GM23338 (cell line): Measurements from ENCODE around the gene AKAP13. TPM values are rescaled to one million over a fixed set of nuclear protein-coding genes. Genes with fewer than 3 reads are reported as not detected.

Experiments used
- ATAC-seq: fragments of 200-7000 bp; cut with Tn5 transposase; 3 replicates; pipeline ENCODE4 v1.9.1; 2020
- DNase-seq: peaks from one replicate; pipeline ENCODE4 v3.0.0-alpha.2; 2015; ENCODE audit warnings: low spot score
- H2AFZ ChIP-seq: fragments of 200-600 bp; sonication (generic); 2 replicates; pipeline ENCODE4 v1.8.0; 2016; ENCODE audit warnings: antibody characterized with exemption, mild to moderate bottlenecking, moderate library complexity
- H3F3A ChIP-seq: fragments of 200-600 bp; sonication (generic); replicated peaks from 2 replicates; pipeline ENCODE4 v1.8.0; 2017; ENCODE audit warnings: antibody characterized with exemption, mixed run types, low read depth
- H3K27ac ChIP-seq: fragments of 200-600 bp; sonication (generic); 2 replicates; pipeline ENCODE4 v1.6.1; 2016; ENCODE audit warnings: low read depth
- H3K27me3 ChIP-seq: fragments of 200-600 bp; sonication (generic); 2 replicates; pipeline ENCODE4 v1.8.0; 2016; ENCODE audit warnings: mild to moderate bottlenecking, mixed run types, moderate library complexity; ENCODE audit not compliant: insufficient read depth
- H3K36me3 ChIP-seq: fragments of 200-600 bp; sonication (generic); 2 replicates; pipeline ENCODE4 v1.8.0; 2016; ENCODE audit warnings: mild to moderate bottlenecking; ENCODE audit not compliant: insufficient read depth
- H3K4me1 ChIP-seq: fragments of 200-600 bp; sonication (generic); 2 replicates; pipeline ENCODE4 v1.8.0; 2016; ENCODE audit warnings: mild to moderate bottlenecking, moderate library complexity; ENCODE audit not compliant: insufficient read depth
- H3K4me2 ChIP-seq: fragments of 200-600 bp; sonication (generic); 2 replicates; pipeline ENCODE4 v1.7.1; 2017; ENCODE audit warnings: mixed run types
- H3K4me3 ChIP-seq: fragments of 200-600 bp; sonication (generic); 2 replicates; pipeline ENCODE4 v1.6.1; 2016; ENCODE audit warnings: mixed run types
- H3K79me2 ChIP-seq: fragments of 200-600 bp; sonication (generic); replicated peaks from 2 replicates; pipeline ENCODE4 v1.8.0; 2017; ENCODE audit warnings: mild to moderate bottlenecking; ENCODE audit not compliant: insufficient read depth
- H3K9me2 ChIP-seq: fragments of 200-600 bp; sonication (generic); 2 replicates; pipeline ENCODE4 v1.8.0; 2017; ENCODE audit not compliant: insufficient read depth
- H4K20me1 ChIP-seq: fragments of 200-600 bp; sonication (generic); replicated peaks from 2 replicates; pipeline ENCODE4 v1.8.0; 2017; ENCODE audit warnings: mild to moderate bottlenecking; ENCODE audit not compliant: insufficient read depth
- H3K27ac Mint-ChIP-seq: 2 replicates; pipeline ENCODE4 v1.8.0; 2020; ENCODE audit warnings: inconsistent platforms, mild to moderate bottlenecking, moderate library complexity, mixed read lengths
- H3K27me3 Mint-ChIP-seq: 3 replicates; pipeline ENCODE4 v1.8.0; 2022; ENCODE audit warnings: low read depth, mild to moderate bottlenecking, moderate library complexity, mixed read lengths, inconsistent platforms; ENCODE audit not compliant: insufficient read depth, poor library complexity
- H3K36me3 Mint-ChIP-seq: 3 replicates; pipeline ENCODE4 v1.8.0; 2021; ENCODE audit warnings: low read depth, mild to moderate bottlenecking, inconsistent platforms, moderate library complexity, mixed read lengths
- H3K4me1 Mint-ChIP-seq: 3 replicates; pipeline ENCODE4 v1.8.0; 2020; ENCODE audit warnings: mild to moderate bottlenecking, inconsistent platforms, mixed read lengths
- H3K4me3 Mint-ChIP-seq: 3 replicates; pipeline ENCODE4 v1.8.0; 2021; ENCODE audit warnings: moderate library complexity, mild to moderate bottlenecking, inconsistent platforms, mixed read lengths
- H3K9me3 Mint-ChIP-seq: 3 replicates; pipeline ENCODE4 v1.8.0; 2020; ENCODE audit warnings: moderate library complexity, mild to moderate bottlenecking, inconsistent platforms, mixed read lengths
- CREB1 ChIP-seq: fragments of 250-450 bp; sonication (Bioruptor Pico); IDR thresholded peaks from 2 replicates; pipeline ENCODE4 v1.5.0; 2020; ENCODE audit warnings: low read depth, mild to moderate bottlenecking, moderate library complexity
- EZH2 ChIP-seq: fragments of 200-600 bp; sonication (generic); IDR thresholded peaks from one replicate; pipeline ENCODE4 v1.8.0; 2017; ENCODE audit warnings: antibody characterized with exemption, mild to moderate bottlenecking, low read depth; ENCODE audit not compliant: unreplicated experiment
- EZH2phosphoT487 ChIP-seq: fragments of 200-600 bp; sonication (generic); IDR thresholded peaks from one replicate; pipeline ENCODE4 v1.8.1; 2018; ENCODE audit warnings: antibody characterized with exemption; ENCODE audit not compliant: unreplicated experiment
- JUNB ChIP-seq: IDR thresholded peaks from one replicate; pipeline ENCODE4 v1.6.1; 2016; ENCODE audit warnings: antibody characterized with exemption; ENCODE audit not compliant: unreplicated experiment
- NANOG ChIP-seq: IDR thresholded peaks from 2 replicates; pipeline ENCODE4 v1.6.1; 2016; ENCODE audit warnings: antibody characterized with exemption, borderline replicate concordance
- POLR2AphosphoS5 ChIP-seq: IDR thresholded peaks from 2 replicates; pipeline ENCODE4 v1.6.1; 2016; ENCODE audit warnings: antibody characterized with exemption, low read depth
- STAT1 ChIP-seq: IDR thresholded peaks from one replicate; pipeline ENCODE4 v1.6.1; 2016; ENCODE audit warnings: antibody characterized with exemption; ENCODE audit not compliant: unreplicated experiment
- ZNF114 ChIP-seq: fragments of 250-450 bp; sonication (Bioruptor Pico); IDR thresholded peaks from 2 replicates; pipeline ENCODE4 v1.5.0; 2020; ENCODE audit warnings: mild to moderate bottlenecking, moderate library complexity
- ZNF331 ChIP-seq: fragments of 250-450 bp; sonication (Bioruptor Pico); IDR thresholded peaks from 2 replicates; pipeline ENCODE4 v1.5.0; 2020; ENCODE audit warnings: low read depth, mild to moderate bottlenecking, moderate library complexity
- polyA plus RNA-seq: library from polyadenylated mRNA; unstranded; fragments of >200 nt; fragmentation: Nextera tagmentation; extraction: Ambion mirVana; gene quantifications from 2 replicates; pipeline ENCODE4 v1.2.1, GENCODE V29; 2016
- total RNA-seq: library from RNA; depleted of rRNA; stranded (reverse); fragments of >200 nt; shearing (Covaris generic); gene quantifications from 2 replicates; pipeline ENCODE4 v1.2.3, GENCODE V29; 2014
- TF ChIP-seq, protein P1 (sequence below): IDR thresholded peaks from 2 replicates; pipeline ENCODE4 v1.6.1; 2016; ENCODE audit warnings: antibody characterized with exemption
- TF ChIP-seq, protein P2 (sequence below): fragments of 250-450 bp; sonication (Bioruptor Pico); IDR thresholded peaks from 2 replicates; pipeline ENCODE4 v1.5.0; 2020; ENCODE audit warnings: mild to moderate bottlenecking, moderate library complexity
- TF ChIP-seq, protein P3 (sequence below): IDR thresholded peaks from one replicate; pipeline ENCODE4 v1.6.1; 2018; ENCODE audit warnings: antibody characterized with exemption; ENCODE audit not compliant: unreplicated experiment
- TF ChIP-seq, protein P4 (sequence below), 2 experiments: fragments of 200-600 bp in 1 of 2; sonication (generic) in 1 of 2; conservative IDR thresholded peaks; 2 replicates each; pipeline versions ENCODE4 v1.5.1 to v1.6.1; 2016 to 2017; ENCODE audit warnings: antibody characterized with exemption in 2 of 2, low read depth in 2 of 2, mild to moderate bottlenecking in 2 of 2, moderate library complexity in 1 of 2

Gene AKAP13
- total and polyA plus RNA-seq, 2 experiments from 2014 or later, result 46.2 to 60.7 TPM

DNA sequence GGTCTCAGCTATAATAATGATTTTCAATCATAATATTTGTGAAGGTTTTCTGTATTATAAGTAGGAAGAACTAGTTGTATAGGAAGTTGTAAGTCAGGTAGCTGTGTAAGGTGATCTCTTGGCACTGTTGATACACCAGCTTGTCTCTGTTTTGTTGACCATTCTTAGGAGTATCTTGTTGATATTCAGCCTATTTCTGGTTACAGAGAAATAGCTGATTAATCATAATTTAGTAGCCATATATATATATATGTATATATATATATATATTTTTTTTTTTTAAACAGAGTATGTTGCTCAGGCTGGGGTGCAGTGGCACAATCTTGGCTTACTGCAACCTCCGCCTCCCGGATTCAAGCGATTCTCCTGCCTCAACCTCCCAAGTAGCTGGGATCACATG, 20.2 kb downstream of the AKAP13 start:
- Histone ChIP-seq H3K4me3 (no peak overlapping the region), H3K36me3 (no peaks in the 10 kb centered on the region), H2AFZ (no peak overlapping the region), H3K79me2 (peaks cover 98% of the 10 kb centered on the region), H3K4me2 (no peak overlapping the region), H3F3A (no peaks in the 10 kb centered on the region), H3K4me1 (peaks cover 27% of the 10 kb centered on the region), H3K27ac (no peak overlapping the region), H3K27me3 (no peaks in the 10 kb centered on the region), H4K20me1 (peaks cover 25% of the 10 kb centered on the region; the same call in 1 of the 2 replicates), H3K9me2 (no peaks in the 10 kb centered on the region)
- Mint-ChIP-seq H3K27ac (no peak overlapping the region), H3K27me3 (no peaks in the 10 kb centered on the region), H3K36me3 (no peaks in the 10 kb centered on the region), H3K4me3 (no peak overlapping the region), H3K9me3 (no peaks in the 10 kb centered on the region), H3K4me1 (peaks cover 37% of the 10 kb centered on the region)
- ATAC-seq (no peak), DNase-seq (no peak)
- TF ChIP-seq ZNF331 (CRISPR knock-in tag) (no peak), NANOG (no peak), CREB1 (no peak), EZH2phosphoT487 (no peak), ZNF114 (CRISPR knock-in tag) (no peak), JUNB (no peak), EZH2 (no peak), POLR2AphosphoS5 (no peak), STAT1 (no peak)
- TF ChIP-seq, protein P1, sequence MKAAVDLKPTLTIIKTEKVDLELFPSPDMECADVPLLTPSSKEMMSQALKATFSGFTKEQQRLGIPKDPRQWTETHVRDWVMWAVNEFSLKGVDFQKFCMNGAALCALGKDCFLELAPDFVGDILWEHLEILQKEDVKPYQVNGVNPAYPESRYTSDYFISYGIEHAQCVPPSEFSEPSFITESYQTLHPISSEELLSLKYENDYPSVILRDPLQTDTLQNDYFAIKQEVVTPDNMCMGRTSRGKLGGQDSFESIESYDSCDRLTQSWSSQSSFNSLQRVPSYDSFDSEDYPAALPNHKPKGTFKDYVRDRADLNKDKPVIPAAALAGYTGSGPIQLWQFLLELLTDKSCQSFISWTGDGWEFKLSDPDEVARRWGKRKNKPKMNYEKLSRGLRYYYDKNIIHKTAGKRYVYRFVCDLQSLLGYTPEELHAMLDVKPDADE, result no peak
- TF ChIP-seq, protein P2, sequence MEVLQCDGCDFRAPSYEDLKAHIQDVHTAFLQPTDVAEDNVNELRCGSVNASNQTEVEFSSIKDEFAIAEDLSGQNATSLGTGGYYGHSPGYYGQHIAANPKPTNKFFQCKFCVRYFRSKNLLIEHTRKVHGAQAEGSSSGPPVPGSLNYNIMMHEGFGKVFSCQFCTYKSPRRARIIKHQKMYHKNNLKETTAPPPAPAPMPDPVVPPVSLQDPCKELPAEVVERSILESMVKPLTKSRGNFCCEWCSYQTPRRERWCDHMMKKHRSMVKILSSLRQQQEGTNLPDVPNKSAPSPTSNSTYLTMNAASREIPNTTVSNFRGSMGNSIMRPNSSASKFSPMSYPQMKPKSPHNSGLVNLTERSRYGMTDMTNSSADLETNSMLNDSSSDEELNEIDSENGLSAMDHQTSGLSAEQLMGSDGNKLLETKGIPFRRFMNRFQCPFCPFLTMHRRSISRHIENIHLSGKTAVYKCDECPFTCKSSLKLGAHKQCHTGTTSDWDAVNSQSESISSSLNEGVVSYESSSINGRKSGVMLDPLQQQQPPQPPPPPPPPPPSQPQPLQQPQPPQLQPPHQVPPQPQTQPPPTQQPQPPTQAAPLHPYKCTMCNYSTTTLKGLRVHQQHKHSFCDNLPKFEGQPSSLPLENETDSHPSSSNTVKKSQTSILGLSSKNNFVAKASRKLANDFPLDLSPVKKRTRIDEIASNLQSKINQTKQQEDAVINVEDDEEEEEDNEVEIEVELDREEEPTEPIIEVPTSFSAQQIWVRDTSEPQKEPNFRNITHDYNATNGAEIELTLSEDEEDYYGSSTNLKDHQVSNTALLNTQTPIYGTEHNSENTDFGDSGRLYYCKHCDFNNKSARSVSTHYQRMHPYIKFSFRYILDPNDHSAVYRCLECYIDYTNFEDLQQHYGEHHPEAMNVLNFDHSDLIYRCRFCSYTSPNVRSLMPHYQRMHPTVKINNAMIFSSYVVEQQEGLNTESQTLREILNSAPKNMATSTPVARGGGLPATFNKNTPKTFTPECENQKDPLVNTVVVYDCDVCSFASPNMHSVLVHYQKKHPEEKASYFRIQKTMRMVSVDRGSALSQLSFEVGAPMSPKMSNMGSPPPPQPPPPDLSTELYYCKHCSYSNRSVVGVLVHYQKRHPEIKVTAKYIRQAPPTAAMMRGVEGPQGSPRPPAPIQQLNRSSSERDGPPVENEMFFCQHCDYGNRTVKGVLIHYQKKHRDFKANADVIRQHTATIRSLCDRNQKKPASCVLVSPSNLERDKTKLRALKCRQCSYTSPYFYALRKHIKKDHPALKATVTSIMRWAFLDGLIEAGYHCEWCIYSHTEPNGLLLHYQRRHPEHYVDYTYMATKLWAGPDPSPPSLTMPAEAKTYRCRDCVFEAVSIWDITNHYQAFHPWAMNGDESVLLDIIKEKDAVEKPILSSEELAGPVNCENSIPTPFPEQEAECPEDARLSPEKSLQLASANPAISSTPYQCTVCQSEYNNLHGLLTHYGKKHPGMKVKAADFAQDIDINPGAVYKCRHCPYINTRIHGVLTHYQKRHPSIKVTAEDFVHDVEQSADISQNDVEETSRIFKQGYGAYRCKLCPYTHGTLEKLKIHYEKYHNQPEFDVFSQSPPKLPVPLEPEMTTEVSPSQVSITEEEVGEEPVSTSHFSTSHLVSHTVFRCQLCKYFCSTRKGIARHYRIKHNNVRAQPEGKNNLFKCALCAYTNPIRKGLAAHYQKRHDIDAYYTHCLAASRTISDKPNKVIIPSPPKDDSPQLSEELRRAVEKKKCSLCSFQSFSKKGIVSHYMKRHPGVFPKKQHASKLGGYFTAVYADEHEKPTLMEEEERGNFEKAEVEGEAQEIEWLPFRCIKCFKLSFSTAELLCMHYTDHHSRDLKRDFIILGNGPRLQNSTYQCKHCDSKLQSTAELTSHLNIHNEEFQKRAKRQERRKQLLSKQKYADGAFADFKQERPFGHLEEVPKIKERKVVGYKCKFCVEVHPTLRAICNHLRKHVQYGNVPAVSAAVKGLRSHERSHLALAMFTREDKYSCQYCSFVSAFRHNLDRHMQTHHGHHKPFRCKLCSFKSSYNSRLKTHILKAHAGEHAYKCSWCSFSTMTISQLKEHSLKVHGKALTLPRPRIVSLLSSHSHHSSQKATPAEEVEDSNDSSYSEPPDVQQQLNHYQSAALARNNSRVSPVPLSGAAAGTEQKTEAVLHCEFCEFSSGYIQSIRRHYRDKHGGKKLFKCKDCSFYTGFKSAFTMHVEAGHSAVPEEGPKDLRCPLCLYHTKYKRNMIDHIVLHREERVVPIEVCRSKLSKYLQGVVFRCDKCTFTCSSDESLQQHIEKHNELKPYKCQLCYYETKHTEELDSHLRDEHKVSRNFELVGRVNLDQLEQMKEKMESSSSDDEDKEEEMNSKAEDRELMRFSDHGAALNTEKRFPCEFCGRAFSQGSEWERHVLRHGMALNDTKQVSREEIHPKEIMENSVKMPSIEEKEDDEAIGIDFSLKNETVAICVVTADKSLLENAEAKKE (CRISPR knock-in tag), result no peak
- TF ChIP-seq, protein P3, sequence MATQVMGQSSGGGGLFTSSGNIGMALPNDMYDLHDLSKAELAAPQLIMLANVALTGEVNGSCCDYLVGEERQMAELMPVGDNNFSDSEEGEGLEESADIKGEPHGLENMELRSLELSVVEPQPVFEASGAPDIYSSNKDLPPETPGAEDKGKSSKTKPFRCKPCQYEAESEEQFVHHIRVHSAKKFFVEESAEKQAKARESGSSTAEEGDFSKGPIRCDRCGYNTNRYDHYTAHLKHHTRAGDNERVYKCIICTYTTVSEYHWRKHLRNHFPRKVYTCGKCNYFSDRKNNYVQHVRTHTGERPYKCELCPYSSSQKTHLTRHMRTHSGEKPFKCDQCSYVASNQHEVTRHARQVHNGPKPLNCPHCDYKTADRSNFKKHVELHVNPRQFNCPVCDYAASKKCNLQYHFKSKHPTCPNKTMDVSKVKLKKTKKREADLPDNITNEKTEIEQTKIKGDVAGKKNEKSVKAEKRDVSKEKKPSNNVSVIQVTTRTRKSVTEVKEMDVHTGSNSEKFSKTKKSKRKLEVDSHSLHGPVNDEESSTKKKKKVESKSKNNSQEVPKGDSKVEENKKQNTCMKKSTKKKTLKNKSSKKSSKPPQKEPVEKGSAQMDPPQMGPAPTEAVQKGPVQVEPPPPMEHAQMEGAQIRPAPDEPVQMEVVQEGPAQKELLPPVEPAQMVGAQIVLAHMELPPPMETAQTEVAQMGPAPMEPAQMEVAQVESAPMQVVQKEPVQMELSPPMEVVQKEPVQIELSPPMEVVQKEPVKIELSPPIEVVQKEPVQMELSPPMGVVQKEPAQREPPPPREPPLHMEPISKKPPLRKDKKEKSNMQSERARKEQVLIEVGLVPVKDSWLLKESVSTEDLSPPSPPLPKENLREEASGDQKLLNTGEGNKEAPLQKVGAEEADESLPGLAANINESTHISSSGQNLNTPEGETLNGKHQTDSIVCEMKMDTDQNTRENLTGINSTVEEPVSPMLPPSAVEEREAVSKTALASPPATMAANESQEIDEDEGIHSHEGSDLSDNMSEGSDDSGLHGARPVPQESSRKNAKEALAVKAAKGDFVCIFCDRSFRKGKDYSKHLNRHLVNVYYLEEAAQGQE, result no peak
- TF ChIP-seq, protein P4, sequence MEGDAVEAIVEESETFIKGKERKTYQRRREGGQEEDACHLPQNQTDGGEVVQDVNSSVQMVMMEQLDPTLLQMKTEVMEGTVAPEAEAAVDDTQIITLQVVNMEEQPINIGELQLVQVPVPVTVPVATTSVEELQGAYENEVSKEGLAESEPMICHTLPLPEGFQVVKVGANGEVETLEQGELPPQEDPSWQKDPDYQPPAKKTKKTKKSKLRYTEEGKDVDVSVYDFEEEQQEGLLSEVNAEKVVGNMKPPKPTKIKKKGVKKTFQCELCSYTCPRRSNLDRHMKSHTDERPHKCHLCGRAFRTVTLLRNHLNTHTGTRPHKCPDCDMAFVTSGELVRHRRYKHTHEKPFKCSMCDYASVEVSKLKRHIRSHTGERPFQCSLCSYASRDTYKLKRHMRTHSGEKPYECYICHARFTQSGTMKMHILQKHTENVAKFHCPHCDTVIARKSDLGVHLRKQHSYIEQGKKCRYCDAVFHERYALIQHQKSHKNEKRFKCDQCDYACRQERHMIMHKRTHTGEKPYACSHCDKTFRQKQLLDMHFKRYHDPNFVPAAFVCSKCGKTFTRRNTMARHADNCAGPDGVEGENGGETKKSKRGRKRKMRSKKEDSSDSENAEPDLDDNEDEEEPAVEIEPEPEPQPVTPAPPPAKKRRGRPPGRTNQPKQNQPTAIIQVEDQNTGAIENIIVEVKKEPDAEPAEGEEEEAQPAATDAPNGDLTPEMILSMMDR (conservative IDR thresholded peaks at IDR 0.05; ENCODE audit: low read depth in 2 of 2), result no peak
